GM12875 (cell line): ENCODE data around the gene SCG5.

Experiments used
- H3K4me3 ChIP-seq: one replicate; pipeline ENCODE4 v1.5.1; 2011; ENCODE audit warnings: low read depth, low read length, control low read depth
- TF ChIP-seq, protein P1 (sequence below): IDR thresholded peaks from 2 replicates; pipeline ENCODE4 v1.5.1; 2011; ENCODE audit warnings: low read depth, mild to moderate bottlenecking, control low read depth, inconsistent platforms, low read length, moderate library complexity, borderline replicate concordance; ENCODE audit not compliant: insufficient read depth

The SCG5 gene

DNA sequence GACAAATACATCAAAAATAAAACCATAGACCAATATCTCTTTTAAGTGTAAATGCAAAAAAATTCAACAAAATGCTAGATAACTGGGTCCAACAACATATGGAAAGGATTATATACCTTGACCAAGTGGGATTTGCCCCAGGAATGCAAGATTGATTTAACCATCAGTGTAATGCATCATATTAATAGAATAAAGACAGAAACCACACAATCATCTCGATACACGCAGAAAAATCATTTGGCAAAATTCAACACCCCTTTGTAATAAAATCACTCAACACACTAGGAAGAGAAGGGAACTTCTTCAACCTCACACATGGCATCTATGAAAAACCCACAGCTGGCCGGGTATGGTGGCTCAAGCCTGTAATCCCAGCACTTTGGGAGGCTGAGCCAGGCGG lies 95.8 kb downstream of the SCG5 start:
- TF ChIP-seq, protein P1, sequence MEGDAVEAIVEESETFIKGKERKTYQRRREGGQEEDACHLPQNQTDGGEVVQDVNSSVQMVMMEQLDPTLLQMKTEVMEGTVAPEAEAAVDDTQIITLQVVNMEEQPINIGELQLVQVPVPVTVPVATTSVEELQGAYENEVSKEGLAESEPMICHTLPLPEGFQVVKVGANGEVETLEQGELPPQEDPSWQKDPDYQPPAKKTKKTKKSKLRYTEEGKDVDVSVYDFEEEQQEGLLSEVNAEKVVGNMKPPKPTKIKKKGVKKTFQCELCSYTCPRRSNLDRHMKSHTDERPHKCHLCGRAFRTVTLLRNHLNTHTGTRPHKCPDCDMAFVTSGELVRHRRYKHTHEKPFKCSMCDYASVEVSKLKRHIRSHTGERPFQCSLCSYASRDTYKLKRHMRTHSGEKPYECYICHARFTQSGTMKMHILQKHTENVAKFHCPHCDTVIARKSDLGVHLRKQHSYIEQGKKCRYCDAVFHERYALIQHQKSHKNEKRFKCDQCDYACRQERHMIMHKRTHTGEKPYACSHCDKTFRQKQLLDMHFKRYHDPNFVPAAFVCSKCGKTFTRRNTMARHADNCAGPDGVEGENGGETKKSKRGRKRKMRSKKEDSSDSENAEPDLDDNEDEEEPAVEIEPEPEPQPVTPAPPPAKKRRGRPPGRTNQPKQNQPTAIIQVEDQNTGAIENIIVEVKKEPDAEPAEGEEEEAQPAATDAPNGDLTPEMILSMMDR, result no peak
- H3K4me3 ChIP-seq, result no peak overlapping the region

DNA sequence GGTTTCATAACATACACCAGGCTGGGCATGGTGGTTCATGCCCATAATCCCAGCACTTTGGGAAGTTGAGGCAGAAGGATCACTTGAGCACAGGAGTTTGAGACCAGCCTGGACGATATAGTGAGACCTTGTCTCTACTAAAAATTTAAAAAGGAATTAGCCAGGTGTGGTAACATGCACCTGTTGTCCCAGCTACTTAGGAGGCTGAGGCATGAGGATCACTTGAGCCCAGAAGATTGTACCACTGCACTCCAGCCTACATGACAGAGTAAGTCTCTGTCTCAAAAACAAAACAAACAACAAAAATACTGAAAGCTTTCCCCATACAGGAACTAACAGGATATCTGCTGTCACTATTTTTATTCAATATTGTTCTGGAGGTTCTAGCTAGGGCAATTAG lies 97.2 kb downstream of the SCG5 start:
- TF ChIP-seq, protein P1, result no peak
- no peak overlapping the region for H3K4me3 ChIP-seq

DNA sequence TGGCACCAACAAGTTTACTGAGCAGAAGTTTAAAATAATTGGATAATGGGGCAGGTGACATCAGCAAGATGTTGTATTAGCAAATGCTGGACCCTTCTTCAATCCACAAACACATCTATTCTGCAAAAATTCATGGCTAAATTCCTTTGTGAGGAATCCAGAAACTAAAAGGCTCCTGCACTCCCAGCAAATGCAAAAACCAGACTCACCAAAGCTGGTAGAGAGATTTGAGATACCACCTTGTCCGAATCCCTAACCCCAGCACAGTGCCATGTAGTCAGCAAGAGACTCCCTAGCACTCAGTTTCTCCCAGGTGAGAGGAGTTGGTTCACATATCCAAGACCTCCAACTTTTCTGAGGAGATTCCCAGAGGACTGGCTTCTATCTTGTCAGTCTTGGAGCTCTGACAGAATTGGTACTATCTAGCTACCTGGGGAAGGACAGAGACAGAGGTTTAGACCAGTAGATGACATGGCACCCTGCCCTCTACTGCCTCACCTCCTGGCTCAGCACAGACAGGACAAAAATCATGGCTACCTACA lies 98.1 kb downstream of the SCG5 start:
- TF ChIP-seq, protein P1, result no peak
- H3K4me3 ChIP-seq, result no peak overlapping the region

DNA sequence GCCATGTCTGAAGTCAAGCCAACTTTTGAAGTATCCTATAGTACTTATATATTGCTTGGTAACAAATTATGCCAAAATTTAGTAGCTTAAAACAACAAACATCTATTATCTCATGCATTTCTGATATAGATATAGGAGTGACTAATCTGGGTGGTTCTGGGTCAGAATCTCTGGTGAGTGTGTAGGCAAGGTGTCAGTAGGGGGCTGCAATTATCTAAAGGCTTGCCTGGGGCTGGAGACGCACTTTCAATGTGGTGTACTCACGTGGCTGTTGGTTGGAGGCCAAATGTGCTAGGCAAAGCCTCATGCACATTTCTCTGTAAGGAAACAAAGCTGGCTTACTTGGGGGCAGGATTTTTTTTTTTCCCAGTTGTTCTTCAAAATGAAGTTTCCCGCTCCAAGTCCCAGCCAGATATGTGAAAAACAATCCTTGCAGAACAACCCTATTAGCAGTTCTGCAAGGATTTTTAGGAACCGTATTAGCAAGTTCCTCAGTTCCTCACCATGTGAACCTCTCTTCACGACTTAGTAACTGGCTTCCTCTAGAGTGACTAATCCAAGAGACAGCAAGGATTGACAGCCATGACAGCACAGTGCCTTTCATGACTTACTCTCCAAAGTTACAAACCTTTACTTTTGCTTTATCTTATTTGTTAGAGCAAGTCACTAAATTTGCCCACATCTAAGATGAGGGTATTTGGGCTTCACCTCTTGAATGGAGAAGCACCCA lies 102.1 kb downstream of the SCG5 start:
- no peak overlapping the region for H3K4me3 ChIP-seq
- TF ChIP-seq, protein P1, result no peak

DNA sequence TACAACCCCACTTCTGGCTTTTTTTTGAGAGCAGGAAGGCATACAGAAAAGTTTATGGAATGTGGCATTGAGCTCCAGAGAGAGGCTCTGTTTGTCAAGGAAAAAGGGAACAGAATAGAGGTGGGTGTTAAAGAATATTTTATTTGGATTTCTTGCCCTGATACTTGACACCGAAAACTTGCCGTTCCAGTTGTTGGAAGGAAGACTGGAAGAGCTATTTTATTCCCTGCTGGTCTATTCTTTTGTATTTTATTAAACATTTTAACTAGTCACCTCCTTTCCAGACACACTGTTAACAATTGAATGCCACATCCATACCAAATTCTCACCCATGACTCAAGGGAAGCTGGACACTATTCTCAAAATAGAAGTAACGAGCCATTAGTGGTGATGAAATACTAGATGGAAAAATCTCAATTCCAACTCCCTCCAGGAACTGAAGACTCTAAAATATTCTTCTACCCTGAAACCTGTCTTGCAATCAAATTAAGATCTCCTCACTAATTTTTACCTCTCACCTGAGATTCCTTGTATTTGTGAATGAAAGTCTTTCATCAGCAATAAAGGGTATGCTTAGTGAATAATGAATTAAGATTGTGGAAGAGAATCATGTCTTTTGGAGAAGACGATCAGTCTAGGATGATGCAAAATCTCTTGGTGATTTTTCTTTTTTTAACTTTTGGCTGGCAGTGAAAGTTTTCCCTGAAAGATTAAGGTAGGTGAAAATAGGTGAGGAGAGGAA lies 104.8 kb downstream of the SCG5 start:
- TF ChIP-seq, protein P1, result no peak
- H3K4me3 ChIP-seq, result no peak overlapping the region
